ENCODE measurements around the gene CLTA. TPM values are rescaled to one million over a fixed set of nuclear protein-coding genes. Genes with fewer than 3 reads are reported as not detected.
"Not testable (repeated sequence)": the region's sequence is repeated elsewhere in the genome, so short reads cannot be mapped to it uniquely, and the experiment has no call there.

Gene CLTA
- total and polyA plus RNA-seq, 2 experiments from 2014 or later: 218 to 240 TPM

GRCh38 chr9:36174731-36175130, 16.0 kb upstream of the CLTA start:
- Histone ChIP-seq H4K20me1 (ENCODE audit: insufficient read depth) (no peaks in the 10 kb centered on the region), H3K27ac (no peak overlapping the region), H3K9me3 (ENCODE audit: low read depth) (no peaks in the 10 kb centered on the region), H3K4me2 (ENCODE audit: unreplicated experiment) (no peak overlapping the region), H3K9me2 (ENCODE audit: insufficient read depth) (no peaks in the 10 kb centered on the region), H3K27me3 (replicated peaks; ENCODE audit: insufficient read depth) (no peaks in the 10 kb centered on the region), H3K36me3 (ENCODE audit: low read depth) (no peaks in the 10 kb centered on the region), H3K4me3 (no peak overlapping the region), H3F3A (ENCODE audit: insufficient read depth) (no peaks in the 10 kb centered on the region), H3K9ac (no peak overlapping the region), H3K79me2 (ENCODE audit: insufficient read depth) (no peaks in the 10 kb centered on the region), H2AFZ (no peak overlapping the region), H3K4me1 (ENCODE audit: insufficient read depth) (no peaks in the 10 kb centered on the region)
- TF ChIP-seq EZH2phosphoT487 (IDR thresholded peaks at IDR 0.05; ENCODE audit: insufficient read depth, low read depth): no peak
- no peak for TF ChIP-seq EZH2 (IDR thresholded peaks at IDR 0.05; ENCODE audit: insufficient read depth, poor library complexity, severe bottlenecking)
- WGBS, 2 experiments (ENCODE audit: low coverage in 1 of 2, low lambda C conversion rate in 2 of 2, missing lambda C conversion rate in 2 of 2): 91 to 97% methylated on average over 3 of the region's 3 CpGs
- no peak for DNase-seq
- in situ Hi-C loops (cut with MboI): no loop called here

- H3K79me2 ChIP-seq (ENCODE audit: insufficient read depth); H3K4me3 ChIP-seq; H4K20me1 ChIP-seq (ENCODE audit: insufficient read depth); H3K9ac ChIP-seq; H3K27me3 ChIP-seq (replicated peaks; ENCODE audit: insufficient read depth); H2AFZ ChIP-seq; H3F3A ChIP-seq (ENCODE audit: insufficient read depth); H3K4me1 ChIP-seq (ENCODE audit: insufficient read depth); H3K27ac ChIP-seq; H3K9me3 ChIP-seq (ENCODE audit: low read depth); DNase-seq; H3K9me2 ChIP-seq (ENCODE audit: insufficient read depth); H3K36me3 ChIP-seq (ENCODE audit: low read depth); in situ Hi-C loops (cut with MboI); H3K4me2 ChIP-seq (ENCODE audit: unreplicated experiment): not testable (repeated sequence)
- WGBS, 2 experiments (ENCODE audit: low coverage in 1 of 2, low lambda C conversion rate in 2 of 2, missing lambda C conversion rate in 2 of 2): 85 to 86% methylated on average over 3 of the region's 3 CpGs
Measured at GRCh38 chr9:36175209-36175608, 15.5 kb upstream of the CLTA start.

GRCh38 chr9:36176496-36176895, 14.2 kb upstream of the CLTA start:
- H3K27ac ChIP-seq; H3K27me3 ChIP-seq (replicated peaks; ENCODE audit: insufficient read depth); DNase-seq; H3F3A ChIP-seq (ENCODE audit: insufficient read depth); H4K20me1 ChIP-seq (ENCODE audit: insufficient read depth); H3K4me3 ChIP-seq; H3K9ac ChIP-seq; H2AFZ ChIP-seq; in situ Hi-C loops (cut with MboI); H3K79me2 ChIP-seq (ENCODE audit: insufficient read depth); H3K4me1 ChIP-seq (ENCODE audit: insufficient read depth); H3K36me3 ChIP-seq (ENCODE audit: low read depth); H3K4me2 ChIP-seq (ENCODE audit: unreplicated experiment); H3K9me2 ChIP-seq (ENCODE audit: insufficient read depth); H3K9me3 ChIP-seq (ENCODE audit: low read depth): not testable (repeated sequence)
- WGBS, 2 experiments (ENCODE audit: low coverage in 1 of 2, low lambda C conversion rate in 2 of 2, missing lambda C conversion rate in 2 of 2): 93 to 97% methylated on average over 10 of the region's 10 CpGs

- in situ Hi-C loops (cut with MboI): no loop called here
- no peak for TF ChIP-seq EZH2 (IDR thresholded peaks at IDR 0.05; ENCODE audit: insufficient read depth, poor library complexity, severe bottlenecking)
- no peak for TF ChIP-seq EZH2phosphoT487 (IDR thresholded peaks at IDR 0.05; ENCODE audit: insufficient read depth, low read depth)
- no peaks in the 10 kb centered on the region for H3F3A ChIP-seq (ENCODE audit: insufficient read depth)
- no peaks in the 10 kb centered on the region for H3K27me3 ChIP-seq (replicated peaks; ENCODE audit: insufficient read depth)
- no peak overlapping the region for H3K27ac ChIP-seq
- no peaks in the 10 kb centered on the region for H4K20me1 ChIP-seq (ENCODE audit: insufficient read depth)
- no peak overlapping the region for H3K9ac ChIP-seq
- H3K9me2 ChIP-seq (ENCODE audit: insufficient read depth): no peaks in the 10 kb centered on the region
- H3K79me2 ChIP-seq (ENCODE audit: insufficient read depth): no peaks in the 10 kb centered on the region
- no peak overlapping the region for H3K4me3 ChIP-seq
- 76 to 94% methylated on average over 4 of the region's 4 CpGs for WGBS, 2 experiments (ENCODE audit: low coverage in 1 of 2, low lambda C conversion rate in 2 of 2, missing lambda C conversion rate in 2 of 2)
- H3K36me3 ChIP-seq (ENCODE audit: low read depth): no peaks in the 10 kb centered on the region
- H3K9me3 ChIP-seq (ENCODE audit: low read depth): no peaks in the 10 kb centered on the region
- H3K4me2 ChIP-seq (ENCODE audit: unreplicated experiment): no peak overlapping the region
- no peaks in the 10 kb centered on the region for H3K4me1 ChIP-seq (ENCODE audit: insufficient read depth)
- no peak for DNase-seq
- H2AFZ ChIP-seq: no peak overlapping the region
Measured at GRCh38 chr9:36177571-36177970, 13.2 kb upstream of the CLTA start.

GRCh38 chr9:36180243-36180642, 10.5 kb upstream of the CLTA start:
- H3K4me1 ChIP-seq (ENCODE audit: insufficient read depth); H3K27me3 ChIP-seq (replicated peaks; ENCODE audit: insufficient read depth); DNase-seq; H3K79me2 ChIP-seq (ENCODE audit: insufficient read depth); H3K36me3 ChIP-seq (ENCODE audit: low read depth); H3K9ac ChIP-seq; H3F3A ChIP-seq (ENCODE audit: insufficient read depth); H4K20me1 ChIP-seq (ENCODE audit: insufficient read depth); in situ Hi-C loops (cut with MboI); H3K9me2 ChIP-seq (ENCODE audit: insufficient read depth); H3K4me2 ChIP-seq (ENCODE audit: unreplicated experiment); H3K27ac ChIP-seq; H3K9me3 ChIP-seq (ENCODE audit: low read depth); H3K4me3 ChIP-seq; H2AFZ ChIP-seq: not testable (repeated sequence)
- WGBS, 2 experiments (ENCODE audit: low coverage in 1 of 2, low lambda C conversion rate in 2 of 2, missing lambda C conversion rate in 2 of 2): 85 to 92% methylated on average over 6 of the region's 6 CpGs
